Activated T-cell treated with anti-CD3 and anti-CD28 coated beads for 1 hour (primary cell): ENCODE data around the gene IFNLR1.
A peak's percentile ranks its signal among the peaks of the same experiment; 100 is the strongest.

ENCODE experiments used
- DNase-seq: peaks from one replicate; pipeline ENCODE4 v3.0.0-alpha.2; 2020; ENCODE audit warnings: low read depth

The IFNLR1 gene

DNA sequence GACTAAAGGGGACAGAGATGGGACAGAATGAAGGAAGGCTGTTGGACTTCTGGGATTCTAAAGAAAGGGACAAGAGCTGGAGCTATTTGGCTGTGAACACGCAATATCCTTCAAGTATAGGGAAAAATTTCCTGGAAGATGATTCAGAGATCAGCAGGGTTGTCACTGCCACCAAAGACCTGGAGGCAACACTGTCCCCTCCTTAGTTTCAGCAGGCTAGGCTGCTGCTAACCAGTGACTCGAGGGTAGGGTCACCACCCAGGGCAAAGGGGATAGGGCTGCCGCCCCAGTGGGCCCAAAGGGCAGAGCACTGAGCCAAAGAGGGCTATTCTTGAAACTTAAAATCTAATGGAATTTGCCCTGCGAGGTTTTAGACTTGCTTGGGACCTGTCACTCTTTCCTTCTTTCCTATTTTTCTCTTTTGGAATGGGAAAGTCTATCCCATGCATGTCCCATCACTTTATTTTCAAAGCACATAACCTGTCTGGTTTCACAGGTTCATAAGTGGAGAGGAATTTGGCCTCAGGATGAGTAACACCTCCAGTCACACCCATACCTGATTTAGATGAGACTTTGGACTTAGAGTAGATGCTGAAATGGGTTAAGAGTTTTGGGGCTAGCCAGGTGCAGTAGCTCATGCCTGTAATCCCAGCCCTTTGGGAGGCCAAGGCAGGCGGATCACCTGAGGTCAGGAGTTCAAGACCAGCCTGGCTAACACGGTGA lies 11.9 kb downstream of the IFNLR1 start:
- DNase-seq: no peak

DNA sequence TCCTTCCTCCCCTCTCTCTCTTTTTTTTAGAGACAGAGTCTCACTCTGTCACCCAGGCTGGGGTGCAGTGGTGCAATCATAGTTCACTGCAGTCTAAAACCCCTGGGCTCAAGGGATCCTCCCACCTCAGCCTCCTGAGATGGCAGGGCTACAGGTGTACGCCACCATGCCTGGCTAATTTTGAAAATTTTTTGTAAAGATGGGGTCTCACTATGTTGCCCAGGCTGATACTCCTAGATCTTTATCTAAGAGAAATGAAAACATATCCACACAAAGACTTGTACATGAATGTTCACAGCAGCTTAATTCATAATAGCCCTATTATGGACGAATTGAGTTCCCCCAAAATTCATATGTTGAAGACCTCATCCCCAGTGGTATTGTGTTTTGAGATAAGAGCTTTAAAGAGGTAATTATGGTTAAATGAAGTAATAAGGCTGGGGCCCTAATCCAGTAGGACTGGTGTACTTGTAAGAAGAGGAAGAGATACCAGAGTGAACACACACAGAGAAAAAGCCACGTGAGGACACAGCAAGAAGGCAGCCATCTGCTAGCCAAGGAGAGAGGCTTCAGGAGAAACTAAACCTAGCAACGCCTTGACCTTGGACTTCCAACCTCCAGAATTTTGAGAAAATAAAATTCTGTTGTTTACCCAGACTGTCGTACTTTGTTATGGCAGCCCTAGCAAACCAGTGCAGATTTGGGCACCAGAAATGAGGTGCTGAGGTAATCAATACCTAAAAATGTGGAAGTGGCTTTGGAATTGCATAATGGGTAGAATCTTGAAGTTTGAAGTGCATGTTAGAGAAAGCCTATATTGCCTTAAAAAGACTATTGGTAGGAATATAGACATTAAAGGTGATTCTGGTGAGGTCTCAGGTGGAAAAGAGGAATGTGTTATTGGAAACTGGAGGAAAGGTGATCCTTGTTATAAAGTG lies 13.2 kb downstream of the IFNLR1 start:
- DNase-seq: no peak

DNA sequence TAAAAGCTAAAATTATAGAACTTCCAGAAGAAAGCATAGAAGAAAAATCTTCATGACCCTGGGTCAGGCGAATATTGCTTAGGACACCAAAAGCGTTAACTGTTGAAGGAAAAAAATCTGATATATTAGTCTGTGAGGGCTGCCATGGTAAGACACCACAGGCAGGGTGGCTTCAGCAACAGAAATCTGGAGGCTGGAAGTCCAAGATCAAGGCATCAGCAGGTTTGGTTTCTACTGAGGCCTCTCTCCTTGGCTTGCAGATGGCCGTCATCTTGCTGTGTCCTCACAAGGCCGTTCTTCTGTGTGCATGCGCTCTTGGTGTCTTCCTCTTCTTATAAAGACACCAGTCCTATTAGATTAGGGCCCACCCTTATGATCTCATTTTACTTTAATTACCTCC lies 14.5 kb downstream of the IFNLR1 start:
- DNase-seq: no peak

DNA sequence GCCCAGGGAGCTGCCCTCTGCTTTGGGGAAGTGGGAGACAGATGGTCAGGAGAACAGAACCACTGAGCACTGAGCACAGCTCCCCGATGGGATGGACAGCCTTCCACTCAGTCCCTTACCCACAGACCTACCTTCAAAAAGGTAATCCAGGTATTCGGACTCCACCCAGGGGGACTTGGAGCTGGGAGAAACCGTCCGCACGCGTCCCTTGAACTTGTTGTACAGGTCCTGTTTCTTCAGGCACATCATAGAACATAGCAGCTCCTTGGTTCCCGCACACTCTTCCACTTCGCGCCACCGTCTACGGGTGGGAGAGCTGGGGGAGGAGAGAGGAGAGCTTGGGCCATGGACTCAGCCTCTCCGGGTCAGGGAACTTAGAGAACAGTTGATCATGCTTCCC lies 17.8 kb downstream of the IFNLR1 start:
- DNase-seq: no peak

DNA sequence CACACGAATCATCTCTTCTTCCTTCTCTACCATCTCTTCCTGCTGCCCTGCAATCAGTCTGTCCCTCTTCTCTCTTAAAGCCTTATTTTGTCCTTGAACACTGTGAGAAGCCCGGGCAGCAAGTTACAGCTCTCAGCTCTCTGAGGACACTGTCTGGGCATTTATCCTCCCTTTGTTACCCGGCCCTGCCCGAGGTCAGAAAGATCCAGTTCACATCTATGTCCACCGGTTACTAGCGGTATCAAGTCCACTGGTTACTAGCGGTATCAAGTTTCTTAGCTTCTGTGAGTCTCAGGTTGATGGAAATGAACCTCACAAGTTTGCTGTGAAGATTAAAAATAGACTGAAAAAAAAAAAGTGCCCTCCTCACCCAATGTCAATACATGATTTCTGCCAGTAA lies 18.8 kb downstream of the IFNLR1 start:
- no peak for DNase-seq

DNA sequence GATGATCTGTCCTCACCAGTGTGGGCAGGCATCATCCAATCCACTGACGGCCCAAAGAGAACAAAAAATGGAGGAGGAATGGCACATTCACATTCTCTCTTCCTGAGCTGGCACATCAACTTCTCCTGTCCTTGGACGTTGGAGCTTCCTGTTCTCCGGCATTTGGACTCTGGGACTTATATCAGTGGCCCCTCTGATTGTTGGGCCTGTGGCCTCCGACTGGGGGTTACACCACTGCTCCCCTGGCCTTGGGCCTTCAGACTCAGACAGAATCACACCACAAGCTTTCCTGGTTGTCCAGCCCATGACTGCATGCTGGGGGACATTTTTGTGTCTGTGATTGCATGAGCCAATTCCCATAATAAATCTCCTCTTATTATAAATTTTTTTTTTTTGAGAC lies 20.1 kb downstream of the IFNLR1 start:
- DNase-seq: no peak

DNA sequence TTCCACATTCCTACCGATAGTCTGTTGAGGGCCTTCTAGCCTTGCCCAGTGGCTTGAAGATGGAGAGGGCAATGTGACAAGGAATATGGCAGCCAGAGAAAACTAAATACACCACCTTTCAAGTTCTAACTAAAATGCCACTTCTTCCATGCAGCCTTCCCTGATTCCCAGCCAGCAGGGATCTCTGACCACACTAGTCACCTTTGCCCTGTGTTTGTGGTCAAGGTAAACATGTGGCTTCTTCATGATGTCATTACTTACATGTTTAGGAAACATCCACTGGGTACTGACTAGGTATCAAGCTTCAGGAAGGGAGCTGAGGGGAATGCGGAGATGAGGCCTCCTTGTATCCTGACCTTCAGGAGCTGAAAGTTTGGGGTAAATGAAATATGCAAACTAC lies 21.6 kb downstream of the IFNLR1 start:
- DNase-seq: no peak

DNA sequence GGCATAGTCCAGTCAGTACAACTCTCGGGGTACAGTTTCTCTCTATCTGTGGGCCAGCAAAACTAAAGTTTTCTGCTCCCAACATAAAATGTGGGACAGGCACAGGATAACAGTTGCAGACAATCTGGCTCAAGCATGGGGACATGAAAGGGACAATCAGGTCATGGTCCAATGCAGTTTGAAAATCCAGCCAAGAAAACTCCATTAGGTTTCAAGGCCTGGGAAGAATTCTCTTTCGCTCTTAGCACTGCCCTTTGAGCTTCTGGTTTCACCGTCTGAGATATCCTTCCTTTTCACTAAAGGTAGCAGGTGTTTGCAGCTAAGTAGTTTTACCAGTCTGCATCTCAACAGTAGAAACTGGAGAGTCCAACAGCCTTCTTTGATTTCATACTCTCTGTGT lies 23.1 kb downstream of the IFNLR1 start:
- no peak for DNase-seq

DNA sequence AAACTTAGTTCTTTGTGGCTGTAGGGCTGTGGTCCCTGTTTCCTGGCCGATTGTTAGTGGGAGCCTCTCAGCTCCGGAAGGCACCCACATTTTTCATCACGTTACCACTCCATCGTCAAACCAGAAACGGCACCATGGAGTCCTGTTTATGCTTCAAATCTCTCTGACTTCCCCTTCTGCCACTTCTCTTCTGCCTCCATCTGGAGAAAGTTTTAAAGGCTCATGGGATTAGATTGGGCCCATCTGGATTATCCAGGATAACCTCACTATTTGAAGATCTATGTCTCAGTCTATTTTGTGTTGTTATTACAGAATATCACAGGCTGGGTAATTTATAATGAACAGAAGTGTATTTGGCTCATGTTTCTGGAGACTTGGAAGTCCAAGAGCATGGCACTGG lies 24.9 kb downstream of the IFNLR1 start:
- no peak for DNase-seq

DNA sequence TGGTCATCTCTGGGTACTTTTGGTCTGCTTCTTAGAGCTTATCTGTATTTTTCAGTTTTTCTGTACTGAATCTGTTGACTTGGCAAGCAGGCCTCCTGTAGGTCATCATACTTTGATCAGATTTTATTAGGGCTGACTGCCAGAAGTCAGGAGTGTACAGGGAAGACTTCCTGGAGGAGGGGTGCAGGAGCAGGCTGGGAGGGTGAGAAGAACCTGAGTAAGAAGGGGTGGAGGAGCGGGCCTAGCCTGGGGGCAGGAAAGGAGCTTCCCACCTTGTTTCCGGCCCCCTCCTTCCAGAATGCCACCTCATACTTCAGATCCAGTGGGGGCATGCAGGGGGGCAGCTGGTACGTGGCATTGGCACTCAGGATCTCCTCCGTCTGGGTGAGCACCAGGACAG lies 25.8 kb downstream of the IFNLR1 start:
- DNase-seq: no peak

DNA sequence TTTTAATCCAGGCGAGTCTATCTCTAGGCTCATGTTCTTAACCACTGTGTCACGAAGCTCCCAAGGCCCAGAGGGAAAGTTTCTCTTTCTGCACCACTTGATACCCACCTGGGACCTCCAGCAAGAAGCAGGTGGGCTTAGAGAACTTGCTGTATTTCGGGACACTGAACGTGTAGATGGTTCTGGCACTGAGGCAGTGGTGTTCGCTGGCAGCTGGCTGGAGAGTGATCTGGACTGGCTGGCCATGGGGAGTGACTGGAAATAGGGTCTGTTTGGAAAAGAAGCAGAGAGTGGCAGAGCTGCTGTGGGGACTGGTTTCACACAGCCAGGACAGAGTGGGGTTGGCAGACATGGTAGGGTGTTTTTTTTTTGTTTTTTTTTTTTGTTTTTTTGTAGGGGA lies 27.7 kb downstream of the IFNLR1 start:
- DNase-seq: no peak

DNA sequence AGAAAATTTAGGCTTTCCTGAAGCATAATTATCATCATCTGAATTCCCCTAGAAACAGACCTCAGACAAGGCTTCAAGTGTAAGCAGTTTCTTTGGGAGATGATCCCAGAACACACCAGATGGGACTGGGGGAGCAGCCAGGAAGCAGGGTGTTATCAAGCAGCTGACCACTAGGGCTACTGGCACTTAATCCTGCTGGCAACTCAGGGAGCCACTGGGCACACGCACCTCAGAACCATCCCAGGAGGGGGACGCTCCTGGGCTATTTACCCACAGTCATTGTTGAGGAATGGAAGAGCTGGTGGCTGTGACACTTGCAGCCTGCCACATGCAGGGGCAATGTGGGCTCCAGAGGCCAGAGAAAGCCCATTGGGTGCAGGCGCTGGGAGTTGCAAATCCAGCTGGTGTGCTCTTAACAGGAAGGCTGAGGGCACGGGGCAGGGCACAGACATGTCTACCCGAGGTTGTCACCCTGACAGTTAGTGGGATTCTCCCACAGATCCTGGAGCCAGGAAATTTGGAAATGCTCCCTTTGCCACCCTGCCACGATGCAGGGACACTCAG lies 29.1 kb downstream of the IFNLR1 start:
- no peak for DNase-seq

DNA sequence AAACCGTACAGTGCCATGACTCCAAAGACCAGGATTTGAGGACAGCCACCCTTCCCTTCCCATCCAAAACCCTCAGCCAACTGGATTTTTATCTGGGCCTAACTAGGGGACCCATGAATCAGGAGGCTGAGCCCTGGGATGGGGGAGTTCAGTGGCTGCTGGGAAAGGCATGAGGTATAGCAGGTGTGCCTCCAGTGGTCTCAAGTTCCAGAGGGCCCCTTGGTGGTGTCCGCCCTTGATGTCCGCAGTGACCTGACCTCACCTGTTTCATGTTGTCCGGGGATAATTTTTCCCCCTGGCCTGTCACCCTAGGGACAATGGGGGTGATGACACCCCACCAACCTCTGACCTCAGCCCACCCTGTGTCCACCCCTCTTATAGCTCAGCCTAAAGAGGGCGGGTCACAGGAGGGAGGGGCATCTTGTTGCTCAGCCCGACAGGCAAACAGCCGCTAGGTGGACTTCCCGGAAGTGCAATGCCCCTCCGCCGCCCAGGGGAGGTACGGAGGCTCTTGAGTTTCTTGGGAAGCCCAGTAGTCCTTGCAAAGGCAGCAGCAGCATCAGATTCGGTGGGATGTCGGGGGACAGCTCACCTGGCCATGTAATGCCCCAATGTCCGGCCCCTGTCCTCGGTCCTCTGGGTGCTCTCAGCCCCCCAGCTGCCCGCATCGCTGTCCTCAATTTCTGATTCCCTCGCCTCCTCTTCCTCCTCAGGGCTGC lies 30.4 kb downstream of the IFNLR1 start:
- DNase-seq: no peak

DNA sequence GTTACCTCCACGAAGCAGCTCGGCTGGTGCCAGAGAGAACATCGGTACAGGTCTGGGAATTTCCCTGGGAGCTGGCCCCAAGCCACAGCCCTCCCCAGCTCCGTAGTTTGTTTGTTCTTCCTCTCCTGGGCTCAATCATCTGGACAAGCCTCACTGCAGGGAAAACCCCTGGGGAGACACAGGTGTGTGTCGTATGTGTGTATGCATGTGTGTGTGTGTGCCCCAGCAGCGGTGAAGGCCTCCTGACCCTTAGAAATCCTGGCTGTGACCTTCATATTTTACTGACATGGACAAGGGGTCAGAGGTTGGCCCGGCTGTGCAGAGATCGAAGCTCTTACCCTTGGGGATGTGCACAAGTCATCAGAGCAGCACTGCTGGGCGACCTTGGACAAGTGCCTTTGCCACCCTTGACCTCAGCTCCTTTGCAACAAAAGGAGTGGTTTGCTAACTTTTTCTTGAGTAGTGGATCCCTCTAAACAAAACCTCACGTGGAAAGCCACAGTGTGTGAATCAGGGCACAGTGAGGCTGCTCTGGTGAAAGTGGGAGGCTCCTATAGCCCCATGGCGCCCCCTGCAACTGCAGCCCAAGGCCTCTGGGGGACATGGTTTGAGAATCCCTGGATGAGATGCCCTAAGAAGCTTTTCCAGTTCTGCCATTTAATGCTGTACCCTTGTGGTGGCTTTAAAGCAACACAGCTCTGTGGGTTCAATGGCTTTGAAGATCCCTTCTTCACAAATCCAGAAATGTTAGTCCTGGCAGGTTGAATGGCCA lies 31.9 kb downstream of the IFNLR1 start:
- DNase-seq: no peak

DNA sequence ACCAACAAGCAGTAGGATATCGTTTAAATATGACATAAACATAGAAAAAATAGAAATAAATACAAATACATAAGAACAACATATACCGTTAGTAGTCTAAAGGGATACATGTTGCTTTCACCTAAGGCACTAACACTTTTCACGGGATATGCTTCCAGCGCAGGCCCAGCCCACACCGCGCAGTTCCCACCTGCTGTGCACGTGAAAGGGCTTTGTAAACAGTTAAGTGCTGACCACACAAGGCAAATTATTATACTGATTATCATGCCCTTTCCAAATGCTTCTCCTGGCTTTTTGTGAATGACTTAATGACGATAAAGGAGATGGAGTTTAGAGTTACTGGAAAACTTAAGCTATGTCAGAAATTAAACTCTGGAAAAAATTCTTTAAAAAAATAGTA lies 32.9 kb downstream of the IFNLR1 start:
- DNase-seq: no peak

DNA sequence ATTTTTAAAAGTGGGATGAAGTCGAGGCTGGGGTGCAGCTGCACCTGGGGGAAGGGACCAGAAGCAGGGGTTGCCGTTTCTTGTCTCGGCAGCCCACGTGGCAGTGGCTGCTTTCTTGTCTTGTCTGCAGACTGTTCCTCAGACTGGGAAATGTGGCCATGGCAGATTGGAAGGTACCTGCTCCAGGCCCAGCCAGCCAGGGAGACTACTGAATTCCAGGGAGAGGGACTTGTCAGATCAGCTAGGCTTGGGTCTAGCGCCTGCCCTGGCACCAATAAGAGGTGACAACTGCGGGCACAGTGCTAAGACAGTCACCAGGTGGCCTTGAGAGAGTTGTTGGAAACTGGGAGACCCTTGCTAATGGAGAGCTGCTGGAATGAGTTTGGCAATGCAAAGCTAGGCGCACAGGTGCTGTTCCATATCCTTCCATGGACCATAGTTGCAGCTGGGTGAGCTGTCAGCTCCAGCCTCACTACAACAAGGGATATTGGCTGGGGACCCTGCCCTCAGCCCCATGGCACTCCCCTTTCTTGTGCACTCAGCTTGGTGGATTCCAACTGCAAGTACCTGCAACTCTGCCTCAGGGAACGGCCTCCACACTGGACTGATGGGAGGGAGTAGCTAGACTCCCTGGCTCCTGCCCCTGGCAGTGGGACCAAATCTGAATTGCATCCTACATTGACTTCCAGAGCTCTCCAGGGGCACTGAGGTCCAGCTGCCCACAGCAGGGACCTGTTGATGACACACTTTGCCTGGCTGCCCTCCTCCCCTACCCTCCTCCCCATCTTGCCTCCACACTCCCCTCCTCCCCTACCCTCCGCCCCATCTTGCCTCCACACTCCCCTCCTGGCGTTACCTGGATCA lies 34.2 kb downstream of the IFNLR1 start:
- no peak for DNase-seq

DNA sequence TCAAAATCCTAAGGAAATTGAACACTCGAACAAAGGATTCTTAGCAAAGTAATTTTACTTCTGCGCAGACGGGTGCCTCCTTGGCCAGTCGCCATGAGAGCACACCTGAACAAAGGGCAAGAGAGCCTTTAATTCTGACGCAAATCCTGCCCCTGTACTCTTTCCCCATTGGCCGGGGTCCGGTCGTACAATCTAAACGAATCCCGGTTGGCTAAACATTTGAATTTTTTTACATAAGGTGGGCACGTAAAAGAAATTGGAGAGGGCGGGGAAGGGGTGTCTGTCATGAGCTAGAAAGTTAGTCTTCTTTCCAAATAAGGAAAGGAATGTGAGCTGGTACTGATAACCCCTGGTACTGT lies 35.9 kb downstream of the IFNLR1 start:
- no peak for DNase-seq

DNA sequence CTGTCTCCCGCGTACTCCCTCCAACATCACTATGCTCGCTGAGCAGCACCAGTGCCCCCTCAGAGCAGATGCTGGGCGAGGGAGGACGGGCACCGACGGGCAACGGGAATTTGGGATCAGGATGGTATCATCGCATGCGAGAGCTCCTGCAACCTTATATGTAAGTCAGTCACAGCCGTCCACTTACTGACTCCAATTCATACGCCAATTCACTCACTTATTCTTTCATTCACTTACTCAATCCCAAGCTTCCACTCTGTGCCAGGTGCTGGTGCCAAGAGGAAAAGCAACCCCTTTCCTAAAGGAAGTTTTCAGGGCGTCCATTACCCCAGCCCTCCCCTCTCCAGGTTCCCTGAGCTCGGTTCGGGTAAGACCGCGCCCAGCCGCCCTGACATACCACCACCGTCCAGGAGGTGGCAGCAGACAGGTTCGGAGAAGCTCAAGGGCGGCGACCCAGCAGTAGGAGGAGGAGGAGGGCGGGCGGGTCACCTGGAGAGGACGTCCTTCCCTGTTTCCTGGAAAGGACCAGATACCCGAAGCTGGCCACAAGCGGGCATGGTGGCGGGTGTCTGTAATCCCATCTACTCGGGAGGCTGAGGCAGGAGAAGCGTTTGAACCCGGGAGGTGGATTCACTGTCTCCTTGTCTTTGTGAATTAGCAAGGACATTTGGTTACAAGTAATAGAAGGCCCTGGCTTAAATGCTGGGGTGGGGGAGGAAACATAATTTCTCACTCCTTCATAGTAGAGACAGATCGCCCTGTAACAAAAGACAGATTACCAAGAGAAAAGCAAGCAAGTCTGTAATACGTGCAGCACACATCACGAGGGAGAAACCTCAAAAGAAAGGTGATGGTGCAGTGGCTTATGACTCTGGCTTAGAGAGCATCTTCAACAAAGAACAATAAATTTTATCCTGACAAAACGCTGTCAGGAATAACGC lies 36.6 kb downstream of the IFNLR1 start:
- DNase-seq: peak; percentile 84

DNA sequence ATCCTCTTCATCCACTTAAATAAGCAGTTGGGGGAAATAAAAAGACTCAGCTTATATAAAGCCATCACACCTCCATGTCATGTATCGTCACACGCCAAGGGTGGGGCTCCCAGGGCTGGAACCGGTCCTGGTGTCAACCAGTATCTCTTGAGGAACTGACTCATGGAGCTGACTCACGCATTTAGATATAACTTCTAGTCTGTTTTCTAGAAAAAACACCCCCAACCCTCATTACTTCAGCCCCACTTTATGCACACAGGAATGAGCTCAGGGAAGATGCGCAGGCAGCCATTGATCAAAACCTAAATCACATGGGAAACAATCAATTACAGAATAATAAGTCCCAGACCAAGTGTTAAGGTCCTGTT lies 37.2 kb downstream of the IFNLR1 start:
- DNase-seq: no peak

DNA sequence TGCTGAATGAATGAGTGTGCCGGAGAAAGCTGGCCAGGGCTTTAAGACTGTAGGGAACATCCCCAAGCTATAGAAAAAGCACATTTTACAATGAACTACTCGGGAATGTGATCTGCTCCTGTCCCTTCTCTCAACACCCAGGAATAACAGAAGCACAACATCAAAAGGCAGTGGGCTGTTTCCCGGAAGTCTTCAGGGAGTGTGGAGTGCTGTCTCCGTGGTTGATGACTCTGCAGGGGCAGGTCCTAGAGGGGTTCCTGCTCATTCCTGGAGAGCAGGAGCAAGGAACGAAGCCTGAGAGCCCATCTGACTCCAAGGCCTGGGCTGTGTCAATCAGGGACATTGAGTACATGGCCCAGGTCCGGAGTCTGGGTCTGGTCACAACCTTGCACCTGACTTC lies 39.3 kb downstream of the IFNLR1 start:
- DNase-seq: no peak
